ENCODE results near the gene ST8SIA6. TPM values are rescaled to one million over a fixed set of nuclear protein-coding genes. Genes with fewer than 3 reads are reported as not detected.

ST8SIA6 gene, protein sequence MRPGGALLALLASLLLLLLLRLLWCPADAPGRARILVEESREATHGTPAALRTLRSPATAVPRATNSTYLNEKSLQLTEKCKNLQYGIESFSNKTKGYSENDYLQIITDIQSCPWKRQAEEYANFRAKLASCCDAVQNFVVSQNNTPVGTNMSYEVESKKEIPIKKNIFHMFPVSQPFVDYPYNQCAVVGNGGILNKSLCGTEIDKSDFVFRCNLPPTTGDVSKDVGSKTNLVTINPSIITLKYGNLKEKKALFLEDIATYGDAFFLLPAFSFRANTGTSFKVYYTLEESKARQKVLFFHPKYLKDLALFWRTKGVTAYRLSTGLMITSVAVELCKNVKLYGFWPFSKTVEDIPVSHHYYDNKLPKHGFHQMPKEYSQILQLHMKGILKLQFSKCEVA
- not detected in 2 replicates for total RNA-seq

GRCh38 chr10:17454161-17455014 lies at the start of gene ST8SIA6:
Gene ST8SIA6 (minus strand): TSS chr10:17454595. CDS start chr10:17454255, 340 bp downstream.

Other genes with a start within 250 kb of the ST8SIA6 start
- gene VIM, start 226.4 kb downstream of the ST8SIA6 start, total RNA-seq = 504 and 507 TPM in 2 replicates
- gene HACD1, start 162.8 kb upstream of the ST8SIA6 start, total RNA-seq = 17.8 and 19.9 TPM in 2 replicates
- gene STAM, start 189.6 kb upstream of the ST8SIA6 start, total RNA-seq = 21.5 and 23.6 TPM in 2 replicates